ENCODE measurements around the gene CACNA1B. TPM values are rescaled to one million over a fixed set of nuclear protein-coding genes. Genes with fewer than 3 reads are reported as not detected.

Gene CACNA1B
- total and polyA plus RNA-seq, 9 of the 15 experiments (the other 6 are each of a cell fraction or from before 2014, with no cell fraction given) = 0.01 to 0.04 TPM; not detected in 7

DNA sequence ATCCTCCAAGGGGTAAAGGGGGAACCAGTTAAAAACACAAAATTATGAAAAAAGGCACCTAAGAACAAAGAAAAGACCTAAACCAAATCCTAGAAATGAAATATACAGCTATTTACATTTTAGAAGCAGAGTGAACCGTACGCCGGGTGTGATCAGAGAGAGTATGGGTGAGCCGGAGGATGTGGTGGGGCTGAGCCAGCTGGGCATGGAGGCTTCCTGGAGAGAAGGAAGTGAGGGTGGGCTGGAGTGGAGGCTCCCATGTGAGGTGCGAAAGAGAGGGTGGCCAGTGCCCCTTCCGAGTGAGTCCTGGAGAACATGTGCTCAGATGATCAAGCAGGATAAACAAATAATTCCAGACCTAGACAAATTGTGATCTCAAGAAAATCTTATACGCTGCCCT, 111.6 kb downstream of the CACNA1B start:
- Histone ChIP-seq H3K9me3 (replicated peaks; ENCODE audit: control insufficient read depth, insufficient read depth, low read depth, low read length) (no peaks in the 10 kb centered on the region), H3K27me3 (ENCODE audit: control insufficient read depth in 2 of 2, insufficient read depth in 2 of 2, low read length in 2 of 2) (peaks cover 8 to 57% of the 10 kb centered on the region in 2 experiments; a peak in 4 of 5 replicates), H3K4me1 (replicated peaks in 1 of 2; ENCODE audit: control insufficient read depth in 2 of 2, insufficient read depth in 2 of 2, low read length in 2 of 2) (no peaks in the 10 kb centered on the region; a peak in 1 of 5 replicates), H3K4me3 (no peak overlapping the region), H3K36me3 (ENCODE audit: control insufficient read depth, insufficient read depth, low read length) (no peaks in the 10 kb centered on the region), H3K27ac (ENCODE audit: extremely low read depth, low read depth, low read length) (no peak overlapping the region), H3K79me2 (ENCODE audit: control insufficient read depth, insufficient read depth, low read length) (no peaks in the 10 kb centered on the region), H4K20me1 (replicated peaks; ENCODE audit: control insufficient read depth, insufficient read depth, low read length) (0 out of 2 replicates have a peak, but pooled peaks cover 3% of the 10 kb centered on the region), H3K9ac (ENCODE audit: insufficient read depth in 1 of 2, low read depth in 2 of 2, low read length in 2 of 2) (no peak overlapping the region), H3K4me2 (ENCODE audit: insufficient read depth, low read length) (no peak overlapping the region), H2AFZ (ENCODE audit: low read depth, low read length) (no peak overlapping the region), H3K9me1 (ENCODE audit: control insufficient read depth, insufficient read depth, low read length) (no peaks in the 10 kb centered on the region)
- CTCF ChIA-PET (ENCODE audit: low intra/inter-chr PET ratio) = no interaction called here
- FAIRE-seq (no peak), ATAC-seq (no peak), DNase-seq (ENCODE audit: extremely low read depth in 1 of 4, low spot score in 3 of 4) (no peak)
- TF ChIP-seq CHCHD3 (CRISPR knock-in tag; IDR thresholded peaks at IDR 0.05) (no peak), ERF (CRISPR knock-in tag; IDR thresholded peaks at IDR 0.05) (no peak), PHTF2 (CRISPR knock-in tag; IDR thresholded peaks at IDR 0.05) (no peak), CHD2 (IDR thresholded peaks at IDR 0.05; ENCODE audit: low read depth, low read length) (no peak), ZNF24 (IDR thresholded peaks at IDR 0.05) (no peak), CBX3 (IDR thresholded peaks at IDR 0.05; ENCODE audit: borderline replicate concordance in 1 of 2, low read length in 2 of 2) (no peak), POLR2AphosphoS5 (IDR thresholded peaks at IDR 0.05; ENCODE audit: control insufficient read depth, insufficient read depth, low read depth, low read length) (no peak)
- TF ChIP-seq, protein P1, sequence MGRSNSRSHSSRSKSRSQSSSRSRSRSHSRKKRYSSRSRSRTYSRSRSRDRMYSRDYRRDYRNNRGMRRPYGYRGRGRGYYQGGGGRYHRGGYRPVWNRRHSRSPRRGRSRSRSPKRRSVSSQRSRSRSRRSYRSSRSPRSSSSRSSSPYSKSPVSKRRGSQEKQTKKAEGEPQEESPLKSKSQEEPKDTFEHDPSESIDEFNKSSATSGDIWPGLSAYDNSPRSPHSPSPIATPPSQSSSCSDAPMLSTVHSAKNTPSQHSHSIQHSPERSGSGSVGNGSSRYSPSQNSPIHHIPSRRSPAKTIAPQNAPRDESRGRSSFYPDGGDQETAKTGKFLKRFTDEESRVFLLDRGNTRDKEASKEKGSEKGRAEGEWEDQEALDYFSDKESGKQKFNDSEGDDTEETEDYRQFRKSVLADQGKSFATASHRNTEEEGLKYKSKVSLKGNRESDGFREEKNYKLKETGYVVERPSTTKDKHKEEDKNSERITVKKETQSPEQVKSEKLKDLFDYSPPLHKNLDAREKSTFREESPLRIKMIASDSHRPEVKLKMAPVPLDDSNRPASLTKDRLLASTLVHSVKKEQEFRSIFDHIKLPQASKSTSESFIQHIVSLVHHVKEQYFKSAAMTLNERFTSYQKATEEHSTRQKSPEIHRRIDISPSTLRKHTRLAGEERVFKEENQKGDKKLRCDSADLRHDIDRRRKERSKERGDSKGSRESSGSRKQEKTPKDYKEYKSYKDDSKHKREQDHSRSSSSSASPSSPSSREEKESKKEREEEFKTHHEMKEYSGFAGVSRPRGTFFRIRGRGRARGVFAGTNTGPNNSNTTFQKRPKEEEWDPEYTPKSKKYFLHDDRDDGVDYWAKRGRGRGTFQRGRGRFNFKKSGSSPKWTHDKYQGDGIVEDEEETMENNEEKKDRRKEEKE (IDR thresholded peaks at IDR 0.05; ENCODE audit: borderline replicate concordance in 1 of 2, control insufficient read depth in 1 of 2, low read depth in 2 of 2, low read length in 1 of 2) = no peak
- 8% methylated on average over 7 of the region's 7 CpGs for WGBS (ENCODE audit: insufficient coverage, low coverage, missing lambda C conversion rate)
- intact Hi-C loops (cut with micrococcal nuclease) (no loop called here), in situ Hi-C loops (cut with MboI) (no loop called here)
- no TSS peak for BruUV-seq (replicated peaks)
- POLR2A ChIA-PET = interaction anchor here (0.9 to 1.0 kb wide), 2 partner anchors 10 to 21 kb away, joined by 3 read pairs; no protein-coding TSS in a partner anchor
